ENCODE results near the gene FARP1.

The FARP1 gene

GRCh38 chr13:98289339-98289945, 146.5 kb downstream of the FARP1 start:
- ChIA-PET CTCF (no interaction called here), POLR2A (no interaction called here)
- Histone ChIP-seq H3K4me3 (ENCODE audit: low read depth, low read length) (no peak overlapping the region), H3K4me1 (ENCODE audit: control insufficient read depth, insufficient read depth, low read length) (peaks cover 6% of the 10 kb centered on the region), H3K9me3 (ENCODE audit: control insufficient read depth, insufficient read depth, low read depth, low read length) (no peaks in the 10 kb centered on the region), H3K36me3 (ENCODE audit: control insufficient read depth in 2 of 2, insufficient read depth in 1 of 2, low read length in 2 of 2) (no peaks in the 10 kb centered on the region), H3K27ac (ENCODE audit: extremely low read depth, low read depth, low read length) (no peak overlapping the region)
- TF ChIP-seq ZBTB17 (tag by site-specific recombination; IDR thresholded peaks at IDR 0.05) (no peak), ZNF510 (tag by site-specific recombination; IDR thresholded peaks at IDR 0.05; ENCODE audit: insufficient replicate concordance) (no peak), KLF7 (tag by site-specific recombination; IDR thresholded peaks at IDR 0.05; ENCODE audit: borderline replicate concordance) (no peak), ZFP3 (tag by site-specific recombination; IDR thresholded peaks at IDR 0.05; ENCODE audit: low read depth) (no peak), BCL11B (tag by site-specific recombination; IDR thresholded peaks at IDR 0.05; ENCODE audit: low read depth) (no peak), ZNF335 (tag by site-specific recombination; conservative IDR thresholded peaks at IDR 0.05) (no peak), ZNF488 (tag by site-specific recombination; IDR thresholded peaks at IDR 0.05) (no peak), ZNF10 (tag by site-specific recombination; IDR thresholded peaks at IDR 0.05) (no peak), ZBTB1 (tag by site-specific recombination; IDR thresholded peaks at IDR 0.05) (no peak), KLF10 (tag by site-specific recombination; IDR thresholded peaks at IDR 0.05) (no peak), FEZF1 (tag by site-specific recombination; IDR thresholded peaks at IDR 0.05) (no peak), ZNF777 (tag by site-specific recombination; IDR thresholded peaks at IDR 0.05; ENCODE audit: borderline replicate concordance) (no peak)

DNA sequence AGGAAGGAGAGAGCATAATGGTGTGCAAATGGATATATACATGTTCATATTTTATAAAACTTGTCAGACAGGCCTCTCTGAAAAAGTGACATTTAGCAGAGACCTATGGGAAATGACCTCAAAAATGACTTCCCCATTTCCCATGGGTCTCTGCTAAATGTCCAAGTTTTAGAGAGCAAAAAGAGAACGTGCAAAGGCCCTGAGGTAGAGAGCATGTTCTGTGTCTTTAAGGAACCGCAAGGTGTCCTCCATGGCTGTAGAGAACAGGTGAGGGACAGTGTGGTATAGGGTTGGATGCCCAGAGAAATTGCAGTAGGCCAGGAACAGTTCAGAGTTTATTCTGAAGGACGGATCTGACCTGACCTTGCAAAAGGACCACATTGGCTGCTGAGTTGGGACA, 147.4 kb downstream of the FARP1 start:
- POLR2A ChIA-PET = no interaction called here
- CTCF ChIA-PET = no interaction called here
- Histone ChIP-seq H3K4me1 (ENCODE audit: control insufficient read depth, insufficient read depth, low read length) (peaks cover under 1% of the 10 kb centered on the region), H3K9me3 (ENCODE audit: control insufficient read depth, insufficient read depth, low read depth, low read length) (no peaks in the 10 kb centered on the region), H3K4me3 (ENCODE audit: low read depth, low read length) (no peak overlapping the region), H3K36me3 (ENCODE audit: control insufficient read depth in 2 of 2, insufficient read depth in 1 of 2, low read length in 2 of 2) (no peaks in the 10 kb centered on the region), H3K27ac (ENCODE audit: extremely low read depth, low read depth, low read length) (no peak overlapping the region)
- TF ChIP-seq ZNF623 (tag by site-specific recombination; IDR thresholded peaks at IDR 0.05) = peak; percentile 87
- no peak for TF ChIP-seq ZNF2 (tag by site-specific recombination; IDR thresholded peaks at IDR 0.05)
- TF ChIP-seq, protein P1, sequence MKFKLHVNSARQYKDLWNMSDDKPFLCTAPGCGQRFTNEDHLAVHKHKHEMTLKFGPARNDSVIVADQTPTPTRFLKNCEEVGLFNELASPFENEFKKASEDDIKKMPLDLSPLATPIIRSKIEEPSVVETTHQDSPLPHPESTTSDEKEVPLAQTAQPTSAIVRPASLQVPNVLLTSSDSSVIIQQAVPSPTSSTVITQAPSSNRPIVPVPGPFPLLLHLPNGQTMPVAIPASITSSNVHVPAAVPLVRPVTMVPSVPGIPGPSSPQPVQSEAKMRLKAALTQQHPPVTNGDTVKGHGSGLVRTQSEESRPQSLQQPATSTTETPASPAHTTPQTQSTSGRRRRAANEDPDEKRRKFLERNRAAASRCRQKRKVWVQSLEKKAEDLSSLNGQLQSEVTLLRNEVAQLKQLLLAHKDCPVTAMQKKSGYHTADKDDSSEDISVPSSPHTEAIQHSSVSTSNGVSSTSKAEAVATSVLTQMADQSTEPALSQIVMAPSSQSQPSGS (tag by site-specific recombination; IDR thresholded peaks at IDR 0.05; ENCODE audit: low read depth) = no peak
- TF ChIP-seq ZNF48 (tag by site-specific recombination; IDR thresholded peaks at IDR 0.05) = no peak

GRCh38 chr13:98291658-98292057, 148.8 kb downstream of the FARP1 start:
- Histone ChIP-seq H3K36me3 (ENCODE audit: control insufficient read depth in 2 of 2, insufficient read depth in 1 of 2, low read length in 2 of 2) (no peaks in the 10 kb centered on the region), H3K27ac (ENCODE audit: extremely low read depth, low read depth, low read length) (no peak overlapping the region), H3K9me3 (ENCODE audit: control insufficient read depth, insufficient read depth, low read depth, low read length) (no peaks in the 10 kb centered on the region), H3K4me3 (ENCODE audit: low read depth, low read length) (no peak overlapping the region), H3K4me1 (ENCODE audit: control insufficient read depth, insufficient read depth, low read length) (no peaks in the 10 kb centered on the region)
- POLR2A ChIA-PET = no interaction called here
- TF ChIP-seq ZNF24 (tag by site-specific recombination; IDR thresholded peaks at IDR 0.05) (no peak), ZNF558 (tag by site-specific recombination; IDR thresholded peaks at IDR 0.05) (no peak)
- CTCF ChIA-PET = no interaction called here

DNA sequence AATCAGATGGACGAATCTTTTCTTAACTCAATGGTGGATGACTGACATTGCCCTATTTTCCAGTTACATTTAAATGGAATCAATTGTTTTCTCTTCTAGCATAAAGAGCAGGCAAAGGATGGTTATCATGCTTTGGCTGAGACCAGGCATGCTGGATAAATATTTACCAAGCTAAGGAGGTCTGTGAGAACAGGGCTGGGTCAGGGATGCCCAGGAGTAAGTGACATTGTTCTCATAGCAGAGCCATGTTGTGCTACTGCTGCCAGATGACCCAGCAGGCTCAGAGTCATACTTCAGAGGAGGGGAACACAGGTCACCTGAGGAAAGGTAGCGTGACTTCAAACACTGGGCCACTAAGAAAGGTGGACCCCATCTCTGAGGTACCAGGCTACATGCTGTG, 150.2 kb downstream of the FARP1 start:
- no peak overlapping the region for H3K27ac ChIP-seq (ENCODE audit: extremely low read depth, low read depth, low read length)
- H3K4me1 ChIP-seq (ENCODE audit: control insufficient read depth, insufficient read depth, low read length) = no peaks in the 10 kb centered on the region
- TF ChIP-seq YY2 (tag by site-specific recombination; IDR thresholded peaks at IDR 0.05) (no peak), TCF7L2 (IDR thresholded peaks at IDR 0.05; ENCODE audit: borderline replicate concordance, low read depth, low read length) (no peak), ZNF843 (tag by site-specific recombination; IDR thresholded peaks at IDR 0.05) (no peak), ZNF19 (tag by site-specific recombination; IDR thresholded peaks at IDR 0.05; ENCODE audit: low read depth) (no peak)
- POLR2A ChIA-PET = no interaction called here
- no peaks in the 10 kb centered on the region for H3K36me3 ChIP-seq (ENCODE audit: control insufficient read depth in 2 of 2, insufficient read depth in 1 of 2, low read length in 2 of 2)
- CTCF ChIA-PET = no interaction called here
- no peak overlapping the region for H3K4me3 ChIP-seq (ENCODE audit: low read depth, low read length)
- H3K9me3 ChIP-seq (ENCODE audit: control insufficient read depth, insufficient read depth, low read depth, low read length) = no peaks in the 10 kb centered on the region
